HepG2 (cell line): Measurements from ENCODE around the gene NOX3. TPM values are rescaled to one million over a fixed set of nuclear protein-coding genes. Genes with fewer than 3 reads are reported as not detected.

ENCODE experiments used
- CCDC6 ChIP-seq: sonication (generic); formaldehyde crosslinking; IDR thresholded peaks from 2 replicates; pipeline ENCODE4 v1.8.1; 2022; ENCODE audit warnings: mild to moderate bottlenecking, missing genetic modification reagents, moderate library complexity
- DRAP1 ChIP-seq: IDR thresholded peaks from 2 replicates; pipeline ENCODE4 v1.6.1; 2016; ENCODE audit warnings: missing genetic modification reagents, missing compliant biosample characterization
- EP300 ChIP-seq, 3 experiments: sonication (generic) in 1 of 3; formaldehyde crosslinking in 1 of 3; IDR thresholded peaks; 2 replicates each; pipeline versions ENCODE4 v1.5.1 to v1.6.1; 2011 to 2020; ENCODE audit warnings: low read depth in 2 of 3, low read length in 2 of 3, borderline replicate concordance in 1 of 3, improper control_type of control experiment in 1 of 3, mild to moderate bottlenecking in 1 of 3, missing genetic modification reagents in 1 of 3, moderate library complexity in 1 of 3
- FOXA3 ChIP-seq: IDR thresholded peaks from 2 replicates; pipeline ENCODE4 v1.6.1; 2016; ENCODE audit warnings: missing genetic modification reagents, missing compliant biosample characterization
- ISL2 ChIP-seq: sonication (generic); formaldehyde crosslinking; IDR thresholded peaks from 2 replicates; pipeline ENCODE4 v1.5.0; 2020; ENCODE audit warnings: missing genetic modification reagents
- KMT2A ChIP-seq: sonication (generic); formaldehyde crosslinking; IDR thresholded peaks from 2 replicates; pipeline ENCODE4 v1.4.0; 2020; ENCODE audit warnings: missing genetic modification reagents
- PATZ1 ChIP-seq: sonication (generic); formaldehyde crosslinking; IDR thresholded peaks from 2 replicates; pipeline ENCODE4 v1.4.0; 2020; ENCODE audit warnings: missing genetic modification reagents
- POGK ChIP-seq: sonication (generic); formaldehyde crosslinking; conservative IDR thresholded peaks from 2 replicates; pipeline ENCODE4 v1.8.0; 2022; ENCODE audit warnings: mild to moderate bottlenecking, moderate library complexity, missing genetic modification reagents
- POLR2A ChIP-seq, 2 experiments: IDR thresholded peaks; 2 replicates each; pipeline ENCODE4 v1.6.1; 2011; ENCODE audit warnings: low read depth in 2 of 2, low read length in 2 of 2, mild to moderate bottlenecking in 1 of 2, moderate library complexity in 1 of 2; ENCODE audit not compliant: insufficient read depth in 1 of 2
- RBFOX2 ChIP-seq: fragments of 200-400 bp; formaldehyde crosslinking; IDR thresholded peaks from 2 replicates; pipeline ENCODE4 v1.6.1; 2017; ENCODE audit warnings: low read depth, mild to moderate bottlenecking, low read length
- RFXANK ChIP-seq: IDR thresholded peaks from 2 replicates; pipeline ENCODE4 v1.6.1; 2016
- SOX13 ChIP-seq, 3 experiments: fragments of 450-650 bp in 1 of 3; sonication (generic) in 1 of 3; formaldehyde crosslinking in 1 of 3; IDR thresholded peaks in 2 of 3; conservative IDR thresholded peaks in 1 of 3; 2 replicates each; pipeline versions ENCODE4 v1.5.0 to v1.6.1; 2016 to 2020; ENCODE audit warnings: antibody characterized with exemption in 1 of 3, mild to moderate bottlenecking in 1 of 3, missing compliant biosample characterization in 1 of 3, missing genetic modification reagents in 1 of 3, moderate library complexity in 1 of 3
- TCF7 ChIP-seq: sonication (generic); IDR thresholded peaks from 2 replicates; pipeline ENCODE4 v1.6.1; 2016; ENCODE audit warnings: antibody characterized with exemption, low read depth
- ZBTB37 ChIP-seq: sonication (generic); formaldehyde crosslinking; IDR thresholded peaks from 2 replicates; pipeline ENCODE4 v1.4.0; 2020; ENCODE audit warnings: mild to moderate bottlenecking, missing genetic modification reagents
- ZBTB39 ChIP-seq: sonication (generic); formaldehyde crosslinking; IDR thresholded peaks from 2 replicates; pipeline ENCODE4 v1.5.0; 2020; ENCODE audit warnings: missing genetic modification reagents
- ZNF44 ChIP-seq: sonication (generic); formaldehyde crosslinking; IDR thresholded peaks from 2 replicates; pipeline ENCODE4 v1.5.1; 2020; ENCODE audit warnings: mild to moderate bottlenecking, missing genetic modification reagents
- ZNF460 ChIP-seq: sonication (generic); formaldehyde crosslinking; IDR thresholded peaks from 2 replicates; pipeline ENCODE4 v1.5.1; 2020; ENCODE audit warnings: missing genetic modification reagents, mild to moderate bottlenecking, borderline replicate concordance
- polyA plus RNA-seq, 8 experiments: library from polyadenylated mRNA; depleted of rRNA in 3 of 8; stranded (reverse) in 7 of 8; unstranded in 1 of 8; fragments of >200 nt; fragmentation: Illumina TruSeq in 4 of 8; extraction: Trizol in 4 of 8; gene quantifications; 2 replicates each; pipeline versions ENCODE4 v1.2.1 to v1.2.3, GENCODE V29; 2011 to 2016; ENCODE audit warnings: low read depth in 4 of 8, missing spikeins in 1 of 8, mixed read lengths in 1 of 8; ENCODE audit not compliant: insufficient read depth in 1 of 8
- total RNA-seq, 5 experiments: library from RNA; depleted of rRNA; stranded (reverse); fragments of >200 nt; fragmentation: Illumina TruSeq; extraction: Trizol; gene quantifications; 2 replicates each; pipeline ENCODE4 v1.2.3, GENCODE V29; 2016; ENCODE audit warnings: low read depth in 1 of 5

Gene NOX3
- total and polyA plus RNA-seq, 2 of the 13 experiments (the other 11 are each of a cell fraction or from before 2014, with no cell fraction given), result 0.09 to 0.18 TPM

- TF ChIP-seq PATZ1 (0 out of 2 replicates have a peak, but pooled peaks have one; percentile 29), POGK (0 out of 2 replicates have a peak, but pooled peaks have one; percentile 39), KMT2A (no peak), ISL2 (peak; percentile 49; the same call in 1 of the 2 replicates), DRAP1 (CRISPR knock-in tag) (peak; percentile 84), ZNF44 (CRISPR knock-in tag) (no peak), EP300 (IDR thresholded peaks at IDR 0.05; ENCODE audit: low read depth in 2 of 2, low read length in 2 of 2) (peak in 1 of 2 experiments; percentile 56; a peak in 2 of 4 replicates), EP300 (CRISPR knock-in tag; IDR thresholded peaks at IDR 0.05; ENCODE audit: borderline replicate concordance) (no peak), ZBTB39 (CRISPR knock-in tag) (no peak), ZBTB37 (no peak), RBFOX2 (peak; percentile 51; the same call in 1 of the 2 replicates), RFXANK (CRISPR knock-in tag) (peak; percentile 55; the same call in 1 of the 2 replicates), SOX13 (IDR thresholded peaks at IDR 0.05) (no peak), SOX13 (CRISPR knock-in tag; conservative IDR thresholded peaks at IDR 0.05 in 1 of 2, IDR thresholded peaks at IDR 0.05 in 1 of 2) (peak in 1 of 2 experiments; percentile 63; a peak in 2 of 4 replicates), CCDC6 (CRISPR knock-in tag) (0 out of 2 replicates have a peak, but pooled peaks have one; percentile 29), ZNF460 (CRISPR knock-in tag) (no peak), TCF7 (peak; percentile 47), FOXA3 (CRISPR knock-in tag) (peak; percentile 55), POLR2A (IDR thresholded peaks at IDR 0.05; ENCODE audit: insufficient read depth in 1 of 2, low read depth in 2 of 2, low read length in 2 of 2) (peak in 1 of 2 experiments; percentile 25; a peak in 1 of 4 replicates)
Measured at GRCh38 chr6:155487371-155488130, 31.9 kb upstream of the NOX3 start (continued).
